CD14-positive monocyte (primary cell): ENCODE results near the gene TEX54. TPM values are rescaled to one million over a fixed set of nuclear protein-coding genes. Genes with fewer than 3 reads are reported as not detected.

Source experiments
- DNase-seq, 3 donors: peaks; one replicate each; pipeline ENCODE4 v3.0.0-alpha.2; 2011 to 2022
- H2AFZ ChIP-seq: 2 replicates; pipeline ENCODE4 v1.6.0; 2012; ENCODE audit warnings: mild to moderate bottlenecking, low read depth, low read length, inconsistent platforms; ENCODE audit not compliant: insufficient read depth, poor library complexity, severe bottlenecking
- H3K27ac ChIP-seq, 2 donors: 1 replicate in 1 of 2; 2 replicates in 1 of 2; pipeline ENCODE4 v1.5.1; 2012 to 2013; ENCODE audit warnings: low read length in 2 of 2, control low read depth in 1 of 2, inconsistent platforms in 1 of 2, low read depth in 1 of 2, mild to moderate bottlenecking in 1 of 2
- H3K27me3 ChIP-seq, 2 donors: one replicate each; pipeline versions ENCODE4 v1.6.0 to v1.6.1; 2011 to 2013; ENCODE audit warnings: low read length in 2 of 2; ENCODE audit not compliant: control insufficient read depth in 2 of 2, insufficient read depth in 2 of 2
- H3K36me3 ChIP-seq, 2 donors: replicated peaks in 1 of 2; 1 replicate in 1 of 2; 2 replicates in 1 of 2; pipeline versions ENCODE4 v1.5.1 to v1.6.1; 2012 to 2013; ENCODE audit warnings: low read length in 2 of 2, control low read depth in 1 of 2, inconsistent platforms in 1 of 2, mild to moderate bottlenecking in 1 of 2; ENCODE audit not compliant: insufficient read depth in 2 of 2, control insufficient read depth in 1 of 2
- H3K4me1 ChIP-seq, 2 donors: 1 replicate in 1 of 2; 2 replicates in 1 of 2; pipeline versions ENCODE4 v1.5.1 to v1.6.1; 2012 to 2013; ENCODE audit warnings: low read length in 2 of 2, control low read depth in 1 of 2, inconsistent platforms in 1 of 2, mild to moderate bottlenecking in 1 of 2, moderate library complexity in 1 of 2; ENCODE audit not compliant: insufficient read depth in 2 of 2, control insufficient read depth in 1 of 2
- H3K4me2 ChIP-seq: replicated peaks from 2 replicates; pipeline ENCODE3; 2012; ENCODE audit warnings: low read length, moderate library complexity, mild to moderate bottlenecking; ENCODE audit not compliant: poor library complexity, severe bottlenecking; ENCODE audit errors: extremely low read depth
- H3K4me3 ChIP-seq, 3 experiments: fragments of 200-600 bp in 1 of 3; sonication (generic) in 1 of 3; replicated peaks in 1 of 3; 1 replicate in 2 of 3; 2 replicates in 1 of 3; pipeline ENCODE4 v1.5.1; 2011 to 2013; ENCODE audit warnings: low read length in 3 of 3, mild to moderate bottlenecking in 3 of 3, control low read depth in 2 of 3, low read depth in 2 of 3, inconsistent platforms in 1 of 3, moderate library complexity in 1 of 3
- H3K79me2 ChIP-seq: 2 replicates; pipeline ENCODE4 v1.6.0; 2012; ENCODE audit warnings: mild to moderate bottlenecking, control low read depth, inconsistent platforms, low read length, moderate library complexity; ENCODE audit not compliant: insufficient read depth
- H3K9ac ChIP-seq: 2 replicates; pipeline ENCODE4 v1.6.0; 2017; ENCODE audit warnings: low read length, mild to moderate bottlenecking; ENCODE audit not compliant: insufficient read depth, poor library complexity, severe bottlenecking
- H3K9me3 ChIP-seq, 2 donors: replicated peaks in 1 of 2; 1 replicate in 1 of 2; 2 replicates in 1 of 2; pipeline versions ENCODE4 v1.5.1 to v1.6.1; 2012 to 2013; ENCODE audit warnings: low read length in 2 of 2, control low read depth in 1 of 2; ENCODE audit not compliant: control insufficient read depth in 1 of 2, insufficient read depth in 1 of 2
- H4K20me1 ChIP-seq: 2 replicates; pipeline ENCODE4 v1.6.0; 2012; ENCODE audit warnings: mild to moderate bottlenecking, low read length, control low read depth, moderate library complexity; ENCODE audit not compliant: insufficient read depth
- H3K27ac Mint-ChIP-seq, 7 donors: one replicate each; pipeline ENCODE4 v1.8.0; 2020; ENCODE audit warnings: mild to moderate bottlenecking in 7 of 7, mixed read lengths in 7 of 7, moderate library complexity in 6 of 7, inconsistent platforms in 2 of 7
- H3K27me3 Mint-ChIP-seq, 3 donors: one replicate each; pipeline ENCODE4 v1.8.0; 2021 to 2022; ENCODE audit warnings: low read depth in 3 of 3, mild to moderate bottlenecking in 3 of 3, mixed read lengths in 3 of 3, moderate library complexity in 3 of 3, inconsistent platforms in 1 of 3
- H3K36me3 Mint-ChIP-seq, 2 donors: one replicate each; pipeline ENCODE4 v1.8.0; 2020; ENCODE audit warnings: mixed read lengths in 2 of 2, inconsistent platforms in 1 of 2, mild to moderate bottlenecking in 1 of 2
- H3K4me1 Mint-ChIP-seq: one replicate; pipeline ENCODE4 v1.8.0; 2020; ENCODE audit warnings: mild to moderate bottlenecking, mixed read lengths
- H3K4me3 Mint-ChIP-seq, 2 donors: one replicate each; pipeline ENCODE4 v1.8.0; 2020; ENCODE audit warnings: mild to moderate bottlenecking in 2 of 2, mixed read lengths in 2 of 2, moderate library complexity in 1 of 2
- H3K9me3 Mint-ChIP-seq, 7 donors: one replicate each; pipeline ENCODE4 v1.8.0; 2020 to 2022; ENCODE audit warnings: mixed read lengths in 7 of 7, mild to moderate bottlenecking in 6 of 7, moderate library complexity in 6 of 7, inconsistent platforms in 2 of 7
- WGBS: methylation state at CpG from one replicate; pipeline ENCODE4 v1.1.5; 2013; ENCODE audit warnings: missing lambda C conversion rate; ENCODE audit not compliant: insufficient coverage; 5-methylcytosine and 5-hydroxymethylcytosine counted together
- intact Hi-C, 2 donors: fragments of 100-400 bp; cut with micrococcal nuclease; formaldehyde crosslinking; loops; one replicate each; pipeline versions ENCODE4 v1.15.0 to v1.15.1; 2023
- polyA plus RNA-seq, 3 donors: library from polyadenylated mRNA; depleted of rRNA in 1 of 3; unstranded in 2 of 3; stranded (reverse) in 1 of 3; fragments of 300-500 nt in 2 of 3; fragments of >200 nt in 1 of 3; fragmentation: Illumina TruSeq in 2 of 3; gene quantifications; 1 replicate in 2 of 3; 2 replicates in 1 of 3; pipeline ENCODE4 v1.2.3, GENCODE V29; 2012 to 2021
- TF ChIP-seq, protein P1 (sequence below): fragments of 200-600 bp; IDR thresholded peaks from one replicate; pipeline ENCODE4 v1.8.0; 2022; ENCODE audit warnings: antibody characterized with exemption, mild to moderate bottlenecking

Gene TEX54
- polyA plus RNA-seq, 3 donors, result 0.74 TPM; not detected in 2

DNA sequence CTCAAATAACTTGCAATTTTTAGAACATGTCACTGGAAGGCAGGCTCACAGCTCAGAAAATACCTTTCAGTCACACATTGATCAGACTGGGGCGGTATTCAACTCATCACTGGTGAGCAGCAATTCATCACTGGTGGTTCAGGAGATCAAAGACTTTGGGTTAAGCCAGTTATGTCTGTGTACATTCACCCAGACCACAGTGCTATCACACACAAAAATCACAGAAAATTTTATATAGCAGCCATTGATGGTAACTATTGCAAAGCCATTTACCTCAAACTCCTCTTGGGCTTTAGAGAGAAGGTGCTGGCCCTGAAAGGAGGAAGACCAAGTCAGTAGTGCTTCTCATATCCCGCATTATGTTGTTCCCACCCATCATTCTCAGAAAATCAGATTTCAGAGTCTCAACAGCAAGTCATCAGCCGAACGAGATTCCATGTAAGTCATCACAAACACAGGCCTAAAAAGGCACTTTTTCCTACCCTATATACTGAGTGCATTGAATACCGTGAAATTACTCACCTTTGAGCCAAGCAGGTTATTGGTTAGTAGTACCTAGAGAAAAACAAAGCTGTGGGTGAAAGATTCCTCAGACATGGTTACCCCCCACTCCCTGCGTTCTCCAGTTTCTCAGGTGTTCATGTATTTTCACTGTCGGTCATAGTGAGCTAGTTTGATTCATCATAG is 20.8 kb upstream of the TEX54 start:
- peak overlapping the region in 1 of 3 experiments; percentile 94 for H3K4me3 ChIP-seq
- no peak for DNase-seq
- TF ChIP-seq, protein P1, sequence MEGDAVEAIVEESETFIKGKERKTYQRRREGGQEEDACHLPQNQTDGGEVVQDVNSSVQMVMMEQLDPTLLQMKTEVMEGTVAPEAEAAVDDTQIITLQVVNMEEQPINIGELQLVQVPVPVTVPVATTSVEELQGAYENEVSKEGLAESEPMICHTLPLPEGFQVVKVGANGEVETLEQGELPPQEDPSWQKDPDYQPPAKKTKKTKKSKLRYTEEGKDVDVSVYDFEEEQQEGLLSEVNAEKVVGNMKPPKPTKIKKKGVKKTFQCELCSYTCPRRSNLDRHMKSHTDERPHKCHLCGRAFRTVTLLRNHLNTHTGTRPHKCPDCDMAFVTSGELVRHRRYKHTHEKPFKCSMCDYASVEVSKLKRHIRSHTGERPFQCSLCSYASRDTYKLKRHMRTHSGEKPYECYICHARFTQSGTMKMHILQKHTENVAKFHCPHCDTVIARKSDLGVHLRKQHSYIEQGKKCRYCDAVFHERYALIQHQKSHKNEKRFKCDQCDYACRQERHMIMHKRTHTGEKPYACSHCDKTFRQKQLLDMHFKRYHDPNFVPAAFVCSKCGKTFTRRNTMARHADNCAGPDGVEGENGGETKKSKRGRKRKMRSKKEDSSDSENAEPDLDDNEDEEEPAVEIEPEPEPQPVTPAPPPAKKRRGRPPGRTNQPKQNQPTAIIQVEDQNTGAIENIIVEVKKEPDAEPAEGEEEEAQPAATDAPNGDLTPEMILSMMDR, result no peak
- no peaks in the 10 kb centered on the region for H3K27me3 ChIP-seq
- Mint-ChIP-seq H3K27ac (peak overlapping the region in 1 of 7 donors; percentile 59), H3K36me3 (peaks cover 29 to 31% of the 10 kb centered on the region in 2 donors), H3K9me3 (no peaks in the 10 kb centered on the region), H3K4me1 (peaks cover 48% of the 10 kb centered on the region), H3K27me3 (no peaks in the 10 kb centered on the region), H3K4me3 (no peak overlapping the region)
- WGBS, result 100% methylated on average over 1 of the region's 7 CpGs
- intact Hi-C loops, result loop anchor here in 1 of 2 donors (10.0 kb wide), 1 partner anchor 239 kb away; the partner anchor contains the start of genes EML3 and ROM1
- H3K79me2 ChIP-seq, result peaks cover 56% of the 10 kb centered on the region
- peaks cover 25 to 33% of the 10 kb centered on the region in 2 donors for H3K36me3 ChIP-seq
- peak overlapping the region; percentile 89 for H3K4me2 ChIP-seq
- H2AFZ ChIP-seq, result no peak overlapping the region
- peak overlapping the region in 1 of 2 donors; percentile 81 for H3K27ac ChIP-seq
- no peaks in the 10 kb centered on the region for H3K9me3 ChIP-seq
- no peak overlapping the region for H3K9ac ChIP-seq
- peaks cover 34 to 45% of the 10 kb centered on the region in 2 donors for H3K4me1 ChIP-seq
- peaks cover 33% of the 10 kb centered on the region for H4K20me1 ChIP-seq

DNA sequence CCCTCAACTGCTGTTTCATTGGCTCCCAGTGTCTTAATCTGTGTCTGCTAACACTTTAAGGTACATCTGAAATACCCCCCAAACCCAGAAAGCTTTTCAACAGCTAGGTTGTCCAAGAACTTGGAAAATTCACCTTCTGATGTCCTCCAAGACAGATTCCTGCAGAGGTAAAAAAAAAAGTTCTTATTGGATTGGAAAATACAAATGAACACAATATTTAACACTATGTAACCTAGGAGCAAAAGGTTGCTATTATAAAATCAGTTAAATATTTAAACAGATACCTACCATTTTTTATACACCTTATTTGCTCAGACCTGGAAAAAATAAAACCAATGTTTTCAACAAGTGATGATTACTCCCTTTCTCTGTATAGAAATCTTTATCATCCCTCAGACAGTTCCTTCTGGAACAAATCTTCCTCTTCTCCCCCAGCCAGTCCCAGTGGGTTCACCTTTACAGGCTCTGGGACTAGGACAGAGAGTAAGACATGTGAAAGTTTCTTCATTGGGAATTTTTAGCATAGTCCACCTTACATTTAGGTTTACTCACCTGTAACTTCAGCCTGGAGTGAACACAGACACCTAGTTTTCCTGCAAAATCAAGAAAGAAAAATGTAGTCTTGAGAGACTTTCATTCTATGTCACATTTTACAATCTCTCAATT is 20.0 kb upstream of the TEX54 start:
- peaks cover 49% of the 10 kb centered on the region for H3K79me2 ChIP-seq
- H4K20me1 ChIP-seq, result peaks cover 33% of the 10 kb centered on the region
- Mint-ChIP-seq H3K9me3 (no peaks in the 10 kb centered on the region), H3K36me3 (peaks cover 29 to 31% of the 10 kb centered on the region in 2 donors), H3K27ac (peak overlapping the region in 2 of 7 donors; percentile 59 to 68), H3K4me1 (peaks cover 44% of the 10 kb centered on the region), H3K27me3 (no peaks in the 10 kb centered on the region), H3K4me3 (no peak overlapping the region)
- H3K9me3 ChIP-seq, result no peaks in the 10 kb centered on the region
- peaks cover 33 to 43% of the 10 kb centered on the region in 2 donors for H3K4me1 ChIP-seq
- no peak overlapping the region for H3K4me3 ChIP-seq
- TF ChIP-seq, protein P1, result no peak
- H2AFZ ChIP-seq, result no peak overlapping the region
- no peak overlapping the region for H3K27ac ChIP-seq
- peaks cover 25 to 33% of the 10 kb centered on the region in 2 donors for H3K36me3 ChIP-seq
- H3K27me3 ChIP-seq, result no peaks in the 10 kb centered on the region
- no peak overlapping the region for H3K4me2 ChIP-seq
- no peak for DNase-seq
- intact Hi-C loops, result loop anchor here in 1 of 2 donors (10.0 kb wide), 1 partner anchor 238 kb away; the partner anchor contains the start of genes EML3 and ROM1
- H3K9ac ChIP-seq, result no peak overlapping the region
